ENCODE measurements around the gene B3GNT5. TPM values are rescaled to one million over a fixed set of nuclear protein-coding genes. Genes with fewer than 3 reads are reported as not detected.

B3GNT5 gene
- total and polyA plus RNA-seq, 10 of the 15 experiments (the other 5 are each of a cell fraction or from before 2014, with no cell fraction given), result 0.24 to 1.1 (median 0.48) TPM

- TF ChIP-seq SREBF2 (IDR thresholded peaks at IDR 0.05; ENCODE audit: low read length), result no peak
- no peak for TF ChIP-seq NRF1 (conservative IDR thresholded peaks at IDR 0.05; ENCODE audit: low read depth, low read length)
- TF ChIP-seq NBN (IDR thresholded peaks at IDR 0.05), result no peak
- TF ChIP-seq IRF3 (IDR thresholded peaks at IDR 0.05), result no peak
- TF ChIP-seq HDAC2 (IDR thresholded peaks at IDR 0.05), result no peak
- TF ChIP-seq RUNX3 (IDR thresholded peaks at IDR 0.05; ENCODE audit: low read length), result no peak
Measured at GRCh38 chr3:183312433-183312832, 59.4 kb downstream of the B3GNT5 start (continued).

DNA sequence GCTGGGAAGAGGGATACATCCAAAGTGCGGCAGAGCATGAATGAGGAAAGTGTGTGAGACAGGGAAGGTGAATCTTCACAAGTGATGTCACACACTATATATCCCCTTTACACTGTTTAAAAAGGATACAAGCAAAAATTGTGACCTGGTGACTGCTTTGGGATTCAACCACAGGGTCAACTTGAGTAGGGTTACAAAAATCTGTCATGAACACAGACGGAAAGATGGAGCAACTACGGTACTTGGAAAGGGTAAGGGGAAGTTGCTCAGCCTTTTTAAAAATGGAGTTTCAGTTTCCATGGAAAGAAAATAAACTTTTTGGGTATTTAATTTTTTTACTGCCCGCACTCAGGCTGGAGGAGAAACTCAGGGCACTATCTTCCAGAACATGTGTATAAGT, 60.3 kb downstream of the B3GNT5 start:
- CTCF ChIA-PET, result interaction anchor here (1.0 kb wide), 1 partner anchor 14 kb away, joined by 3 read pairs; no protein-coding TSS in a partner anchor
- Histone ChIP-seq H3K4me1 (ENCODE audit: control insufficient read depth, insufficient read depth, low read length) (no peaks in the 10 kb centered on the region), H3K27me3 (replicated peaks in 1 of 2; ENCODE audit: control insufficient read depth in 2 of 2, insufficient read depth in 2 of 2, low read length in 1 of 2) (no peaks in the 10 kb centered on the region), H4K20me1 (ENCODE audit: control insufficient read depth, insufficient read depth) (no peaks in the 10 kb centered on the region), H3K4me2 (ENCODE audit: control insufficient read depth, insufficient read depth) (no peak overlapping the region), H3K27ac (ENCODE audit: control insufficient read depth, insufficient read depth) (no peak overlapping the region), H3K9ac (ENCODE audit: control insufficient read depth, insufficient read depth, low read length) (no peak overlapping the region), H3K36me3 (ENCODE audit: control insufficient read depth in 2 of 2, insufficient read depth in 2 of 2, low read length in 1 of 2) (no peaks in the 10 kb centered on the region), H3K9me3 (replicated peaks; ENCODE audit: control insufficient read depth, insufficient read depth, low read length) (no peaks in the 10 kb centered on the region), H3K79me2 (ENCODE audit: control insufficient read depth, insufficient read depth, low read length) (no peaks in the 10 kb centered on the region), H3K4me3 (no peak overlapping the region), H2AFZ (ENCODE audit: control insufficient read depth, low read depth, low read length) (no peak overlapping the region)
- in situ Hi-C loops (cut with MboI) (no loop called here), intact Hi-C loops (cut with micrococcal nuclease; ENCODE audit: unreplicated experiment) (no loop called here)
- POLR2A ChIA-PET, result no interaction called here
- SMC1A ChIA-PET (ENCODE audit: uncharacterized antibody, unreplicated experiment), result no interaction called here
- 53% methylated on average over 4 of the region's 4 CpGs for WGBS (ENCODE audit: insufficient coverage, insufficient replicate concordance, low lambda C conversion rate, missing lambda C conversion rate)
- no TSS peak for BruUV-seq (replicated peaks)
- RAD21 ChIA-PET (ENCODE audit: unreplicated experiment), result interaction anchor here (1.2 kb wide), 1 partner anchor 129 kb away, joined by 3 read pairs; no protein-coding TSS in a partner anchor
- DNase-seq (ENCODE audit: low read depth, low spot score), result no peak
- TF ChIP-seq, protein P1, sequence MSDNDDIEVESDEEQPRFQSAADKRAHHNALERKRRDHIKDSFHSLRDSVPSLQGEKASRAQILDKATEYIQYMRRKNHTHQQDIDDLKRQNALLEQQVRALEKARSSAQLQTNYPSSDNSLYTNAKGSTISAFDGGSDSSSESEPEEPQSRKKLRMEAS (IDR thresholded peaks at IDR 0.05; ENCODE audit: low read depth, low read length), result no peak
- TF ChIP-seq, protein P2, sequence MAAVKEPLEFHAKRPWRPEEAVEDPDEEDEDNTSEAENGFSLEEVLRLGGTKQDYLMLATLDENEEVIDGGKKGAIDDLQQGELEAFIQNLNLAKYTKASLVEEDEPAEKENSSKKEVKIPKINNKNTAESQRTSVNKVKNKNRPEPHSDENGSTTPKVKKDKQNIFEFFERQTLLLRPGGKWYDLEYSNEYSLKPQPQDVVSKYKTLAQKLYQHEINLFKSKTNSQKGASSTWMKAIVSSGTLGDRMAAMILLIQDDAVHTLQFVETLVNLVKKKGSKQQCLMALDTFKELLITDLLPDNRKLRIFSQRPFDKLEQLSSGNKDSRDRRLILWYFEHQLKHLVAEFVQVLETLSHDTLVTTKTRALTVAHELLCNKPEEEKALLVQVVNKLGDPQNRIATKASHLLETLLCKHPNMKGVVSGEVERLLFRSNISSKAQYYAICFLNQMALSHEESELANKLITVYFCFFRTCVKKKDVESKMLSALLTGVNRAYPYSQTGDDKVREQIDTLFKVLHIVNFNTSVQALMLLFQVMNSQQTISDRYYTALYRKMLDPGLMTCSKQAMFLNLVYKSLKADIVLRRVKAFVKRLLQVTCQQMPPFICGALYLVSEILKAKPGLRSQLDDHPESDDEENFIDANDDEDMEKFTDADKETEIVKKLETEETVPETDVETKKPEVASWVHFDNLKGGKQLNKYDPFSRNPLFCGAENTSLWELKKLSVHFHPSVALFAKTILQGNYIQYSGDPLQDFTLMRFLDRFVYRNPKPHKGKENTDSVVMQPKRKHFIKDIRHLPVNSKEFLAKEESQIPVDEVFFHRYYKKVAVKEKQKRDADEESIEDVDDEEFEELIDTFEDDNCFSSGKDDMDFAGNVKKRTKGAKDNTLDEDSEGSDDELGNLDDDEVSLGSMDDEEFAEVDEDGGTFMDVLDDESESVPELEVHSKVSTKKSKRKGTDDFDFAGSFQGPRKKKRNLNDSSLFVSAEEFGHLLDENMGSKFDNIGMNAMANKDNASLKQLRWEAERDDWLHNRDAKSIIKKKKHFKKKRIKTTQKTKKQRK (IDR thresholded peaks at IDR 0.05; ENCODE audit: low read depth, low read length), result no peak
- TF ChIP-seq MYB (IDR thresholded peaks at IDR 0.05; ENCODE audit: borderline replicate concordance, low read depth, low read length) (no peak), POLR2A (IDR thresholded peaks at IDR 0.05; ENCODE audit: low read depth, low read length) (no peak)
- TF ChIP-seq, protein P3, sequence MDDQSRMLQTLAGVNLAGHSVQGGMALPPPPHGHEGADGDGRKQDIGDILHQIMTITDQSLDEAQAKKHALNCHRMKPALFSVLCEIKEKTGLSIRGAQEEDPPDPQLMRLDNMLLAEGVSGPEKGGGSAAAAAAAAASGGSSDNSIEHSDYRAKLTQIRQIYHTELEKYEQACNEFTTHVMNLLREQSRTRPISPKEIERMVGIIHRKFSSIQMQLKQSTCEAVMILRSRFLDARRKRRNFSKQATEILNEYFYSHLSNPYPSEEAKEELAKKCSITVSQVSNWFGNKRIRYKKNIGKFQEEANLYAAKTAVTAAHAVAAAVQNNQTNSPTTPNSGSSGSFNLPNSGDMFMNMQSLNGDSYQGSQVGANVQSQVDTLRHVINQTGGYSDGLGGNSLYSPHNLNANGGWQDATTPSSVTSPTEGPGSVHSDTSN (IDR thresholded peaks at IDR 0.05; ENCODE audit: insufficient replicate concordance, low read depth, low read length), result no peak
- no peak for ATAC-seq
- no peak for FAIRE-seq
